ENCODE data around the gene ZCRB1.

- no peak for TF ChIP-seq REST (IDR thresholded peaks at IDR 0.05; ENCODE audit: unreplicated experiment)
- no peak for TF ChIP-seq EZH2 (IDR thresholded peaks at IDR 0.05; ENCODE audit: low read depth, unreplicated experiment)
- TF ChIP-seq JUNB (IDR thresholded peaks at IDR 0.05; ENCODE audit: unreplicated experiment): no peak
- peak; percentile 83 to 92 for TF ChIP-seq CTCF (conservative IDR thresholded peaks at IDR 0.05; ENCODE audit: low read depth in 2 of 2)
Observed at GRCh38 chr12:42372154-42372791, 46.4 kb upstream of the ZCRB1 start.
